AG04450 (cell line): ENCODE data around the gene MAPK13. TPM values are rescaled to one million over a fixed set of nuclear protein-coding genes. Genes with fewer than 3 reads are reported as not detected.
A peak's percentile ranks its signal among the peaks of the same experiment; 100 is the strongest.
"Not testable (repeated sequence)": the region's sequence is repeated elsewhere in the genome, so short reads cannot be mapped to it uniquely, and the experiment has no call there.

Source experiments
- CTCF ChIA-PET: fragments of 300-600, 350-600 bp; formaldehyde crosslinking; extraction: SDS; loops from one replicate; lab custom pipeline; 2022; ENCODE audit warnings: antibody characterized with exemption, inconsistent platforms; lab: Charles Lee
- POLR2A ChIA-PET: fragments of 350-600 bp; formaldehyde crosslinking; extraction: SDS; loops from one replicate; lab custom pipeline; 2021; ENCODE audit warnings: antibody characterized with exemption, inconsistent platforms; lab: Yijun Ruan, JAX
- DNase-seq: peaks from one replicate; pipeline ENCODE4 v3.0.0-alpha.2; 2011; ENCODE audit warnings: low read depth, low spot score
- H3K27ac ChIP-seq: one replicate; pipeline ENCODE4 v1.5.1; 2012; ENCODE audit warnings: low read depth, low read length, control low read depth
- H3K27me3 ChIP-seq: one replicate; pipeline ENCODE4 v1.6.0; 2012; ENCODE audit warnings: low read length; ENCODE audit not compliant: control insufficient read depth, insufficient read depth
- H3K4me3 ChIP-seq: 2 replicates; pipeline ENCODE4 v1.5.1; 2011; ENCODE audit warnings: mild to moderate bottlenecking, low read depth, low read length, control low read depth
- H3K9me3 ChIP-seq: 2 replicates; pipeline ENCODE4 v1.5.1; 2012; ENCODE audit warnings: low read length; ENCODE audit not compliant: control insufficient read depth, insufficient read depth
- CTCF ChIP-seq: IDR thresholded peaks from 2 replicates; pipeline ENCODE4 v1.5.1; 2011; ENCODE audit warnings: low read depth, low read length, control low read depth, inconsistent platforms
- polyA plus RNA-seq: library from polyadenylated mRNA; depleted of rRNA; stranded (reverse); fragments of >200 nt; gene quantifications from 2 replicates; pipeline ENCODE4 v1.2.3, GENCODE V29; 2011

Gene MAPK13
- polyA plus RNA-seq, 1 experiment, result 3.8 TPM

- Histone ChIP-seq H3K4me3 (no peak overlapping the region), H3K27me3 (no peaks in the 10 kb centered on the region), H3K9me3 (no peaks in the 10 kb centered on the region), H3K27ac (no peak overlapping the region)
- POLR2A ChIA-PET, result interaction anchor here (0.8 to 1.1 kb wide), 2 partner anchors 18 to 95 kb away, joined by 3 read pairs; no protein-coding TSS in a partner anchor
- no peak for TF ChIP-seq CTCF
- CTCF ChIA-PET, result interaction anchor here (0.5 to 2.2 kb wide), 8 partner anchors 11 to 439 kb away, joined by 3 to 8 read pairs (median 4); no protein-coding TSS in a partner anchor
- DNase-seq, result no peak
These were observed 8.4 kb upstream of the MAPK13 start for GRCh38 chr6:36121787-36122494.

- CTCF ChIA-PET, result interaction anchor here (0.9 to 1.9 kb wide), 4 partner anchors 9 to 237 kb away, joined by 3 to 8 read pairs (median 4); no protein-coding TSS in a partner anchor
- H3K27ac ChIP-seq, result no peak overlapping the region
- no peak for TF ChIP-seq CTCF
- 0 out of 2 replicates have a peak, but pooled peaks cover 2% of the 10 kb centered on the region for H3K9me3 ChIP-seq
- POLR2A ChIA-PET, result no interaction called here
- no peaks in the 10 kb centered on the region for H3K27me3 ChIP-seq
- DNase-seq, result no peak
- H3K4me3 ChIP-seq, result no peak overlapping the region
These were observed 7.6 kb upstream of the MAPK13 start for GRCh38 chr6:36122495-36123269.

- CTCF ChIA-PET, result interaction anchor here (0.6 to 1.4 kb wide), 11 partner anchors 8 to 430 kb away, joined by 3 to 8 read pairs (median 4); no protein-coding TSS in a partner anchor
- H3K27me3 ChIP-seq, result no peaks in the 10 kb centered on the region
- H3K9me3 ChIP-seq, result peaks cover 5% of the 10 kb centered on the region; the same call in 1 of the 2 replicates
- TF ChIP-seq CTCF, result peak; percentile 80
- POLR2A ChIA-PET, result interaction anchor here (0.6 kb wide), 2 partner anchors 22 to 40 kb away, joined by 5 to 12 read pairs; no protein-coding TSS in a partner anchor
- H3K27ac ChIP-seq, result no peak overlapping the region
- H3K4me3 ChIP-seq, result no peak overlapping the region
- peak; percentile 33 for DNase-seq
These were observed 6.8 kb upstream of the MAPK13 start for GRCh38 chr6:36123270-36124139.

GRCh38 chr6:36124346-36124745, 6.0 kb upstream of the MAPK13 start:
- CTCF ChIA-PET, result interaction anchor here (0.6 to 1.4 kb wide), 8 partner anchors 7 to 429 kb away, joined by 3 to 8 read pairs (median 3); no protein-coding TSS in a partner anchor
- not testable (repeated sequence) for H3K4me3 ChIP-seq, DNase-seq, H3K27me3 ChIP-seq, H3K9me3 ChIP-seq, H3K27ac ChIP-seq
- POLR2A ChIA-PET, result interaction anchor here (0.6 kb wide), 1 partner anchor 39 kb away, joined by 12 read pairs; no protein-coding TSS in a partner anchor

- peaks cover 5% of the 10 kb centered on the region; the same call in 1 of the 2 replicates for H3K9me3 ChIP-seq
- no peak for TF ChIP-seq CTCF
- ChIA-PET CTCF (interaction anchor here (0.6 to 1.4 kb wide), 3 partner anchors 27 to 236 kb away, joined by 3 to 8 read pairs (median 4); no protein-coding TSS in a partner anchor), POLR2A (no interaction called here)
- H3K27me3 ChIP-seq, result no peaks in the 10 kb centered on the region
- H3K27ac ChIP-seq, result no peak overlapping the region
- no peak overlapping the region for H3K4me3 ChIP-seq
- DNase-seq, result no peak
These were observed 5.4 kb upstream of the MAPK13 start for GRCh38 chr6:36124881-36125280.
